DMS153 treated with DMSO at 0.1 percent for 48 hours (cell line): ENCODE data around the gene NUP93.

ENCODE experiments used
- DNase-seq: peaks from one replicate; lab custom pipeline; 2025; ENCODE audit not compliant: unreplicated experiment; lab: John Stamatoyannopoulos, UW

Gene NUP93

GRCh38 chr16:56741399-56741798 is 11.5 kb downstream of the NUP93 start:
- DNase-seq = no peak

- DNase-seq = no peak
Observed at GRCh38 chr16:56742030-56742984, 12.4 kb downstream of the NUP93 start.

GRCh38 chr16:56743840-56744239 is 13.9 kb downstream of the NUP93 start:
- no peak for DNase-seq

- DNase-seq = no peak
Observed at GRCh38 chr16:56744996-56745640, 15.2 kb downstream of the NUP93 start.

- no peak for DNase-seq
Observed at GRCh38 chr16:56747486-56748045, 17.6 kb downstream of the NUP93 start.

GRCh38 chr16:56748191-56748590 is 18.3 kb downstream of the NUP93 start:
- no peak for DNase-seq

- DNase-seq = no peak
Observed at GRCh38 chr16:56748826-56749225, 18.9 kb downstream of the NUP93 start.

- DNase-seq = no peak
Observed at GRCh38 chr16:56749672-56750491, 20.0 kb downstream of the NUP93 start.

GRCh38 chr16:56753410-56753809 is 23.5 kb downstream of the NUP93 start:
- no peak for DNase-seq

GRCh38 chr16:56755038-56755437 is 25.1 kb downstream of the NUP93 start:
- no peak for DNase-seq

GRCh38 chr16:56758432-56758831 is 28.5 kb downstream of the NUP93 start:
- no peak for DNase-seq

GRCh38 chr16:56758930-56759329 is 29.0 kb downstream of the NUP93 start:
- no peak for DNase-seq

- no peak for DNase-seq
Observed at GRCh38 chr16:56763291-56763916, 33.5 kb downstream of the NUP93 start.

- no peak for DNase-seq
Observed at GRCh38 chr16:56764835-56765234, 34.9 kb downstream of the NUP93 start.

GRCh38 chr16:56765949-56766348 is 36.0 kb downstream of the NUP93 start:
- DNase-seq = no peak

GRCh38 chr16:56767024-56767423 is 37.1 kb downstream of the NUP93 start:
- no peak for DNase-seq

GRCh38 chr16:56769677-56770076 is 39.7 kb downstream of the NUP93 start:
- no peak for DNase-seq

GRCh38 chr16:56771558-56772279 is 41.8 kb downstream of the NUP93 start:
- no peak for DNase-seq

- no peak for DNase-seq
Observed at GRCh38 chr16:56773532-56773931, 43.6 kb downstream of the NUP93 start.
